Mesenchymal stem cell (in vitro differentiated cells and primary cell): ENCODE data around the gene DCPS.

Experiments
- DNase-seq: peaks from one replicate; pipeline ENCODE4 v3.0.0-alpha.2; 2013
- H2AFZ ChIP-seq: one replicate; pipeline ENCODE4 v1.6.1; 2013; ENCODE audit warnings: low read depth, mild to moderate bottlenecking, control low read depth, inconsistent platforms, low read length, moderate library complexity
- H2AK5ac ChIP-seq: 2 replicates; pipeline ENCODE4 v1.6.1; 2013; ENCODE audit warnings: low read length, moderate library complexity, mild to moderate bottlenecking, inconsistent platforms; ENCODE audit not compliant: severe bottlenecking
- H2BK120ac ChIP-seq: one replicate; pipeline ENCODE4 v1.6.1; 2013; ENCODE audit warnings: low read depth, mild to moderate bottlenecking, inconsistent platforms, low read length, moderate library complexity
- H2BK12ac ChIP-seq, 2 experiments: one replicate each; pipeline ENCODE4 v1.6.1; 2013; ENCODE audit warnings: inconsistent platforms in 2 of 2, low read length in 2 of 2, mild to moderate bottlenecking in 2 of 2, moderate library complexity in 2 of 2, control low read depth in 1 of 2
- H2BK15ac ChIP-seq: one replicate; pipeline ENCODE4 v1.6.1; 2013; ENCODE audit warnings: mild to moderate bottlenecking, low read depth, inconsistent platforms; ENCODE audit not compliant: poor library complexity, severe bottlenecking
- H2BK5ac ChIP-seq: 2 replicates; pipeline ENCODE4 v1.6.1; 2013; ENCODE audit warnings: low read depth, mild to moderate bottlenecking, low read length, control low read depth, inconsistent platforms; ENCODE audit not compliant: poor library complexity, severe bottlenecking
- H3K14ac ChIP-seq, 2 experiments: one replicate each; pipeline ENCODE4 v1.6.1; 2013; ENCODE audit warnings: inconsistent platforms in 2 of 2, low read length in 2 of 2, control low read depth in 1 of 2, mild to moderate bottlenecking in 1 of 2, moderate library complexity in 1 of 2
- H3K18ac ChIP-seq, 2 experiments: one replicate each; pipeline ENCODE4 v1.6.1; 2013; ENCODE audit warnings: inconsistent platforms in 2 of 2, low read length in 2 of 2, control low read depth in 1 of 2, low read depth in 1 of 2, mild to moderate bottlenecking in 1 of 2
- H3K23ac ChIP-seq, 2 experiments: one replicate each; pipeline ENCODE4 v1.6.1; 2013; ENCODE audit warnings: inconsistent platforms in 2 of 2, low read length in 2 of 2, mild to moderate bottlenecking in 2 of 2, moderate library complexity in 2 of 2, control low read depth in 1 of 2
- H3K27ac ChIP-seq: 2 replicates; pipeline ENCODE4 v1.5.1; 2013; ENCODE audit warnings: mild to moderate bottlenecking, moderate library complexity, low read length, control low read depth, inconsistent platforms; ENCODE audit not compliant: poor library complexity, severe bottlenecking
- H3K27me3 ChIP-seq, 2 experiments: 2 replicates each; pipeline versions ENCODE4 v1.6.1 to v1.7.0; 2013; ENCODE audit warnings: low read length in 2 of 2, mild to moderate bottlenecking in 2 of 2, moderate library complexity in 2 of 2, control low read depth in 1 of 2, inconsistent platforms in 1 of 2; ENCODE audit not compliant: control insufficient read depth in 1 of 2, insufficient read depth in 1 of 2
- H3K36me3 ChIP-seq, 2 experiments: 2 replicates each; pipeline versions ENCODE4 v1.6.1 to v1.7.0; 2013; ENCODE audit warnings: low read length in 2 of 2, control low read depth in 1 of 2, inconsistent platforms in 1 of 2, low read depth in 1 of 2, mild to moderate bottlenecking in 1 of 2; ENCODE audit not compliant: insufficient read depth in 2 of 2, control insufficient read depth in 1 of 2
- H3K4ac ChIP-seq, 2 experiments: one replicate each; pipeline ENCODE4 v1.6.1; 2013; ENCODE audit warnings: inconsistent platforms in 2 of 2, low read length in 2 of 2, mild to moderate bottlenecking in 2 of 2, moderate library complexity in 2 of 2, control low read depth in 1 of 2, low read depth in 1 of 2
- H3K4me1 ChIP-seq: 2 replicates; pipeline ENCODE4 v1.6.1; 2013; ENCODE audit warnings: low read depth, low read length, control low read depth; ENCODE audit not compliant: control insufficient read depth, insufficient read depth
- H3K4me2 ChIP-seq: 2 replicates; pipeline ENCODE4 v1.6.1; 2013; ENCODE audit warnings: low read length, mild to moderate bottlenecking, inconsistent platforms; ENCODE audit not compliant: poor library complexity, severe bottlenecking
- H3K4me3 ChIP-seq, 2 experiments: 2 replicates each; pipeline versions ENCODE4 v1.5.1 to v1.7.0; 2013; ENCODE audit warnings: low read length in 2 of 2, mild to moderate bottlenecking in 2 of 2, control low read depth in 1 of 2, low read depth in 1 of 2; ENCODE audit not compliant: insufficient read depth in 1 of 2
- H3K79me1 ChIP-seq: replicated peaks from 2 replicates; pipeline ENCODE4 v1.6.1; 2013; ENCODE audit warnings: mild to moderate bottlenecking, control low read depth, low read length, inconsistent platforms; ENCODE audit not compliant: poor library complexity, severe bottlenecking
- H3K9ac ChIP-seq: 2 replicates; pipeline ENCODE4 v1.7.0; 2013; ENCODE audit warnings: mild to moderate bottlenecking, low read length, moderate library complexity
- H3K9me3 ChIP-seq: 2 replicates; pipeline ENCODE4 v1.7.0; 2013; ENCODE audit warnings: mild to moderate bottlenecking, low read length; ENCODE audit not compliant: control insufficient read depth
- H4K8ac ChIP-seq: one replicate; pipeline ENCODE4 v1.6.1; 2013; ENCODE audit warnings: inconsistent platforms, mild to moderate bottlenecking, low read length, moderate library complexity
- H4K91ac ChIP-seq: one replicate; pipeline ENCODE4 v1.6.1; 2013; ENCODE audit warnings: mild to moderate bottlenecking, low read length, inconsistent platforms
- WGBS: methylation state at CpG from one replicate; pipeline ENCODE4 v1.1.7; 2013; ENCODE audit warnings: mixed read lengths; 5-methylcytosine and 5-hydroxymethylcytosine counted together

DCPS gene

GRCh38 chr11:126311401-126312291 lies 7.8 kb downstream of the DCPS start:
- no peak for DNase-seq
- H2BK120ac ChIP-seq: no peak overlapping the region
- H3K79me1 ChIP-seq: peaks cover 10% of the 10 kb centered on the region
- H3K4me3 ChIP-seq: no peak overlapping the region
- peaks cover 4% of the 10 kb centered on the region for H3K4me1 ChIP-seq
- no peak overlapping the region for H2BK15ac ChIP-seq
- H3K9ac ChIP-seq: peak overlapping the region; percentile 4
- H3K36me3 ChIP-seq: peaks cover 6 to 14% of the 10 kb centered on the region in 2 experiments
- H2AFZ ChIP-seq: no peak overlapping the region
- no peak overlapping the region for H3K27ac ChIP-seq
- no peaks in the 10 kb centered on the region for H3K9me3 ChIP-seq
- no peak overlapping the region for H2BK5ac ChIP-seq
- H3K18ac ChIP-seq: no peak overlapping the region
- H3K4ac ChIP-seq: no peak overlapping the region
- no peak overlapping the region for H3K14ac ChIP-seq
- 98% methylated on average over 12 of the region's 14 CpGs for WGBS
- no peak overlapping the region for H3K4me2 ChIP-seq
- H4K91ac ChIP-seq: no peak overlapping the region
- H4K8ac ChIP-seq: no peak overlapping the region
- H3K27me3 ChIP-seq: no peaks in the 10 kb centered on the region
- no peak overlapping the region for H2AK5ac ChIP-seq
- no peak overlapping the region for H2BK12ac ChIP-seq
- peak overlapping the region in 1 of 2 experiments; percentile 47 for H3K23ac ChIP-seq

DNA sequence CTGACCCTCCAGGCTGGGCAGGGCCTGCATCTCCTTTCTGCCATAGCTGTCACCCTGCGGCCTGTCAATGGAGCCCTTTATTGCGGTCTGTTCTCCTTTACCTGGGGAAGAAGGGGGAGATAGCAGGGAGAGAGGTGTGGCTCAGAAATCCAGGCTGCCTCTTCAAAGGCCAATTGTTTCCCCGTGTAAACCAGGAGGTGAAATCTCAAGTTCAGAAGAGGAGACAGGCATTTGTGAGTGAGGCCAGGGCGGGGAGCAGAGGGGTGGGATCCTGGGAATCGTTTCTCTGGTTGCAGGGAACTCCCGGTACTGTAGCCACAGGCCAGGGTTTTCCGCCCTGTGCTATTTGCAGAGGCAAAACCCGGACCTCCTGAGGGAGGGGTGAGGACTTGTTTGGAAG lies 9.1 kb downstream of the DCPS start:
- Histone ChIP-seq H3K9ac (peak overlapping the region; percentile 2), H2BK15ac (no peak overlapping the region), H2BK12ac (no peak overlapping the region), H3K36me3 (peaks cover 6 to 12% of the 10 kb centered on the region in 2 experiments), H3K27me3 (no peaks in the 10 kb centered on the region), H3K14ac (no peak overlapping the region), H3K4me2 (no peak overlapping the region), H2AK5ac (no peak overlapping the region), H3K79me1 (peaks cover 10% of the 10 kb centered on the region), H4K91ac (no peak overlapping the region), H2BK5ac (no peak overlapping the region), H3K18ac (no peak overlapping the region), H4K8ac (no peak overlapping the region), H3K4ac (no peak overlapping the region), H3K9me3 (no peaks in the 10 kb centered on the region), H3K27ac (no peak overlapping the region), H3K4me3 (no peak overlapping the region), H3K23ac (no peak overlapping the region), H3K4me1 (peaks cover 9% of the 10 kb centered on the region), H2BK120ac (no peak overlapping the region), H2AFZ (no peak overlapping the region)
- WGBS: 91% methylated on average over 8 of the region's 8 CpGs
- DNase-seq: no peak

DNA sequence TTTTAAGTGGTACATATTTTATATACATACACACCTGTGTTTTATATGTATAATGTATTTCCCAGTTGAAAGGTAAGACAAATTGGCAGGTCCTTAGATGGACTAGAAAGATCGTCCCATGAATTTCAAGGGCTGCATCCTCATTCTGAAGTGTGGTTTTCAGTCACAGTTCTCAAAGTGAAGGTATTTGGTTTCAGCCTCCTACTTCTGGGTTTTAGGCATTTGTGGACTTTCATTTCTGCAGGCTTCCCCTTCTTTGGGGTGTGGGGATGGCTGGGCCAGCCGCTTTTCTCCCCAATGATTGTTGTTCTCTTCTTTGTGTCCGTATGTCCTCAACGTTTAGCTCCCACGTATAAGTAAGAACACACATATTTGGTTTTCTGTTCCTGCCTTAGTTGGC lies 10.0 kb downstream of the DCPS start:
- Histone ChIP-seq H3K4me3 (no peak overlapping the region), H3K9ac (no peak overlapping the region), H2AFZ (no peak overlapping the region), H2BK12ac (no peak overlapping the region), H3K4ac (no peak overlapping the region), H3K18ac (no peak overlapping the region), H2BK5ac (no peak overlapping the region), H2BK120ac (no peak overlapping the region), H3K27ac (no peak overlapping the region), H2BK15ac (no peak overlapping the region), H4K91ac (no peak overlapping the region), H3K14ac (no peak overlapping the region), H3K4me1 (peaks cover 16% of the 10 kb centered on the region), H3K9me3 (no peaks in the 10 kb centered on the region), H3K36me3 (peaks cover 6 to 12% of the 10 kb centered on the region in 2 experiments), H2AK5ac (no peak overlapping the region), H3K27me3 (no peaks in the 10 kb centered on the region), H4K8ac (no peak overlapping the region), H3K23ac (no peak overlapping the region), H3K4me2 (no peak overlapping the region), H3K79me1 (peaks cover 10% of the 10 kb centered on the region)
- WGBS: 98% methylated on average over 5 of the region's 5 CpGs
- DNase-seq: no peak

- H3K23ac ChIP-seq: no peak overlapping the region
- no peak overlapping the region for H3K14ac ChIP-seq
- peak overlapping the region; percentile 16 for H2AK5ac ChIP-seq
- H4K91ac ChIP-seq: no peak overlapping the region
- no peak for DNase-seq
- no peak overlapping the region for H2BK5ac ChIP-seq
- no peaks in the 10 kb centered on the region for H3K9me3 ChIP-seq
- H3K18ac ChIP-seq: peak overlapping the region; percentile 67 to 78
- 0% methylated on average over 1 of the region's 1 CpG for WGBS
- no peak overlapping the region for H3K4me2 ChIP-seq
- H3K4me3 ChIP-seq: peak overlapping the region in 1 of 2 experiments; percentile 65
- no peak overlapping the region for H3K27ac ChIP-seq
- peak overlapping the region in 1 of 2 experiments; percentile 89 for H3K4ac ChIP-seq
- H2AFZ ChIP-seq: no peak overlapping the region
- H3K27me3 ChIP-seq: no peaks in the 10 kb centered on the region
- H2BK15ac ChIP-seq: no peak overlapping the region
- peak overlapping the region; percentile 77 for H4K8ac ChIP-seq
- no peak overlapping the region for H2BK120ac ChIP-seq
- no peak overlapping the region for H2BK12ac ChIP-seq
- peak overlapping the region; percentile 84 for H3K9ac ChIP-seq
- peaks cover 18% of the 10 kb centered on the region for H3K4me1 ChIP-seq
- H3K36me3 ChIP-seq: peaks cover 0 to 3% of the 10 kb centered on the region in 2 experiments
- peaks cover 11% of the 10 kb centered on the region for H3K79me1 ChIP-seq
Measured at GRCh38 chr11:126317432-126317755, 13.5 kb downstream of the DCPS start.
